NCI-H524 (cell line): ENCODE measurements around the gene CFTR.

ENCODE experiments used
- DNase-seq, 2 experiments: peaks; one replicate each; lab custom pipeline; 2025; lab: John Stamatoyannopoulos, UW

CFTR gene

GRCh38 chr7:117588352-117588794 lies 108.5 kb downstream of the CFTR start:
- no peak for DNase-seq

- DNase-seq = no peak
Measured at GRCh38 chr7:117590191-117590590, 110.4 kb downstream of the CFTR start.

GRCh38 chr7:117592011-117592635 lies 112.3 kb downstream of the CFTR start:
- no peak for DNase-seq

- no peak for DNase-seq
Measured at GRCh38 chr7:117596134-117596533, 116.3 kb downstream of the CFTR start.

GRCh38 chr7:117597755-117598154 lies 117.9 kb downstream of the CFTR start:
- DNase-seq = peak; percentile 18 to 82

- no peak for DNase-seq
Measured at GRCh38 chr7:117600911-117601310, 121.1 kb downstream of the CFTR start.

- DNase-seq = no peak
Measured at GRCh38 chr7:117603627-117604026, 123.8 kb downstream of the CFTR start.

GRCh38 chr7:117605712-117606111 lies 125.9 kb downstream of the CFTR start:
- DNase-seq = no peak

GRCh38 chr7:117606132-117606531 lies 126.3 kb downstream of the CFTR start:
- no peak for DNase-seq

- DNase-seq = no peak
Measured at GRCh38 chr7:117610396-117610795, 130.6 kb downstream of the CFTR start.

GRCh38 chr7:117612637-117613036 lies 132.8 kb downstream of the CFTR start:
- no peak for DNase-seq

- no peak for DNase-seq
Measured at GRCh38 chr7:117616694-117617093, 136.9 kb downstream of the CFTR start.

GRCh38 chr7:117619681-117620080 lies 139.9 kb downstream of the CFTR start:
- no peak for DNase-seq

- no peak for DNase-seq
Measured at GRCh38 chr7:117621075-117621618, 141.3 kb downstream of the CFTR start.

- DNase-seq = no peak
Measured at GRCh38 chr7:117623606-117624005, 143.8 kb downstream of the CFTR start.

- DNase-seq = peak in 1 of 2 experiments; percentile 3
Measured at GRCh38 chr7:117630501-117630900, 150.7 kb downstream of the CFTR start.

- DNase-seq = no peak
Measured at GRCh38 chr7:117630907-117631564, 151.2 kb downstream of the CFTR start.

GRCh38 chr7:117631652-117632051 lies 151.8 kb downstream of the CFTR start:
- DNase-seq = no peak

GRCh38 chr7:117637937-117638336 lies 158.1 kb downstream of the CFTR start:
- no peak for DNase-seq

- no peak for DNase-seq
Measured at GRCh38 chr7:117639966-117640365, 160.1 kb downstream of the CFTR start.

- DNase-seq = no peak
Measured at GRCh38 chr7:117640465-117640864, 160.6 kb downstream of the CFTR start.

GRCh38 chr7:117645481-117646165 lies 165.8 kb downstream of the CFTR start:
- no peak for DNase-seq
